GM12878 (cell line): ENCODE measurements around the gene ADD1. TPM values are rescaled to one million over a fixed set of nuclear protein-coding genes. Genes with fewer than 3 reads are reported as not detected.

ENCODE experiments used
- BACH1 ChIP-seq: fragments of 450-650 bp; IDR thresholded peaks from 2 replicates; pipeline ENCODE4 v1.6.1; 2017; ENCODE audit warnings: mild to moderate bottlenecking, borderline replicate concordance
- BHLHE40 ChIP-seq, 2 experiments: fragments of 450-650 bp in 1 of 2; IDR thresholded peaks; 2 replicates each; pipeline ENCODE4 v1.6.1; 2011 to 2017; ENCODE audit warnings: low read depth in 2 of 2, borderline replicate concordance in 1 of 2, improper control_type of control experiment in 1 of 2, low read length in 1 of 2, mild to moderate bottlenecking in 1 of 2
- CBX3 ChIP-seq: fragments of 200-600 bp; sonication (generic); IDR thresholded peaks from 2 replicates; pipeline ENCODE4 v1.6.1; 2016; ENCODE audit warnings: low read depth, borderline replicate concordance
- CREM ChIP-seq: IDR thresholded peaks from 2 replicates; pipeline ENCODE4 v1.6.1; 2014; ENCODE audit warnings: antibody characterized with exemption, low read depth
- ELK1 ChIP-seq: IDR thresholded peaks from 2 replicates; pipeline ENCODE4 v1.6.1; 2012; ENCODE audit warnings: low read depth, low read length, improper control_type of control experiment
- EP300 ChIP-seq, 2 experiments: fragments of 150-350 bp in 1 of 2; IDR thresholded peaks; 2 replicates each; pipeline ENCODE4 v1.6.1; 2011 to 2012; ENCODE audit warnings: low read depth in 2 of 2, low read length in 2 of 2, borderline replicate concordance in 1 of 2, improper control_type of control experiment in 1 of 2, inconsistent platforms in 1 of 2; ENCODE audit not compliant: control insufficient read depth in 1 of 2
- KLF5 ChIP-seq: fragments of 450-650 bp; IDR thresholded peaks from 2 replicates; pipeline ENCODE4 v1.6.1; 2014; ENCODE audit warnings: mild to moderate bottlenecking; ENCODE audit not compliant: partially characterized antibody
- NBN ChIP-seq: fragments of 450-650 bp; IDR thresholded peaks from 2 replicates; pipeline ENCODE4 v1.6.1; 2016
- NKRF ChIP-seq: fragments of 450-650 bp; conservative IDR thresholded peaks from 2 replicates; pipeline ENCODE4 v1.6.1; 2017; ENCODE audit warnings: mild to moderate bottlenecking, moderate library complexity
- NR2F1 ChIP-seq: fragments of 450-650 bp; conservative IDR thresholded peaks from 2 replicates; pipeline ENCODE4 v1.6.1; 2017; ENCODE audit warnings: mild to moderate bottlenecking
- PAX5 ChIP-seq: IDR thresholded peaks from 2 replicates; pipeline ENCODE4 v1.6.1; 2011; ENCODE audit warnings: low read depth, low read length, borderline replicate concordance
- POU2F2 ChIP-seq: IDR thresholded peaks from 3 replicates; pipeline ENCODE4 v1.6.1; 2011; ENCODE audit warnings: low read depth, mild to moderate bottlenecking, low read length, borderline replicate concordance
- SIN3A ChIP-seq: IDR thresholded peaks from 2 replicates; pipeline ENCODE4 v1.6.1; 2012; ENCODE audit warnings: low read depth, low read length, improper control_type of control experiment
- TCF3 ChIP-seq: IDR thresholded peaks from 2 replicates; pipeline ENCODE4 v1.6.1; 2012; ENCODE audit warnings: low read depth, mild to moderate bottlenecking, low read length, borderline replicate concordance; ENCODE audit not compliant: insufficient read depth
- YY1 ChIP-seq: IDR thresholded peaks from 2 replicates; pipeline ENCODE4 v1.6.1; 2011; ENCODE audit warnings: low read depth, mild to moderate bottlenecking, low read length
- polyA plus RNA-seq, 11 experiments: library from polyadenylated mRNA; depleted of rRNA in 4 of 11; unstranded in 6 of 11; stranded (reverse) in 5 of 11; fragments of >200 nt; fragmentation: Nextera tagmentation in 4 of 11; fragmentation: Illumina TruSeq in 1 of 11; extraction: Ambion mirVana in 4 of 11; extraction: Trizol in 1 of 11; gene quantifications; 1 replicate in 1 of 11; 2 replicates in 10 of 11; pipeline versions ENCODE4 v1.2.1 to v1.2.3, GENCODE V29; 2011 to 2016; ENCODE audit warnings: inconsistent platforms in 2 of 11, missing spikeins in 2 of 11, low read depth in 1 of 11
- total RNA-seq, 4 experiments: library from RNA; depleted of rRNA in 3 of 4; stranded (reverse); fragments of >200 nt in 3 of 4; fragmentation: Illumina TruSeq in 1 of 4; extraction: Trizol in 1 of 4; gene quantifications; 2 replicates each; pipeline versions ENCODE4 v1.2.1 to v1.2.3, GENCODE V29; 2013 to 2021
- TF ChIP-seq, protein P1 (sequence below): fragments of 450-650 bp; IDR thresholded peaks from 2 replicates; pipeline ENCODE4 v1.6.1; 2017; ENCODE audit warnings: mild to moderate bottlenecking, moderate library complexity
- TF ChIP-seq, protein P2 (sequence below): fragments of 450-650 bp; formaldehyde crosslinking; IDR thresholded peaks from 2 replicates; pipeline ENCODE4 v1.4.0; 2020; ENCODE audit warnings: mild to moderate bottlenecking, moderate library complexity

The ADD1 gene
- total and polyA plus RNA-seq, 10 of the 15 experiments (the other 5 are each of a cell fraction or from before 2014, with no cell fraction given), result 21.6 to 182 (median 105) TPM

DNA sequence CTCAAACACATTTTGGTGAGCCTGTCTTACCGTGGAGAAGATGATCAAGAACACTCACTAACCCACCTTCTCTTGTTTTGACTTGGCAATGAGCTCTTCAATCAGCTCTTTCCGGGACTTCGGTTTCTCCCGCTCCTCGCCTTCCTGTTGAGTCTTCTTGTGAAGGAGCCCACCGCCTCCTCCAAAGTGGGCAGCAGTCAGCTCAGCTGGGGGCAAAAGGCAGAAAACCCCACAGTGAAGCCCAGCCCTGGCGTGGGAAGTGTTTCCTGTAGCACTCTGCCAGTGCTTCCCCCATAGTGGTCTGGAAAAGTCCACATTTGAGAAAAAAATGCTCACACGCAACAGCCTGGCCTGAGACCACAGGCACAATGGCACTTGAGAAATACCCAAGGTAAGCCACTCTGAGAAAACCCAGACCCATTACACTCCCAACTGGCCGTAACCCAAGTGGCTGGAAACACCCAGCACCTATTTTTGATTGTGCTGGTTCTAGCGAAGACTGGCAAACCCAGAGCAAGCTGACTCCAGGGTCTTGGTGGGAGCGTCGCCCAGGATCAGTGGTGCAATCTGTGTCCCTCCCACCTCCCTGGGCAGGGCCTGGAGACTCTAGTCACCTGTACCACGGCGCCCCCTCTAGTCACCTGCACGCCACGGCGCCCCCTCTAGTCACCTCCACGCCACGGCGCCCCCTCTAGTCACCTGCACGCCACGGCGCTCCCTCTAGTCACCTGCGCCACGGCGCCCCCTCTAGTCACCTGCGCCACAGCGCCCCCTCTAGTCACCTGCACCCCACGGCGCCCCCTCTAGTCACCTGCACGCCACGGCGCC lies 110.9 kb downstream of the ADD1 start (continued):
- TF ChIP-seq NR2F1 (no peak; the same call in 1 of the 2 replicates), SIN3A (no peak), ELK1 (no peak), KLF5 (peak; percentile 57), TCF3 (no peak; the same call in 1 of the 2 replicates), CREM (peak; percentile 63; the same call in 1 of the 2 replicates), BACH1 (no peak), NKRF (peak; percentile 16; the same call in 1 of the 2 replicates), POU2F2 (peak; percentile 49; the same call in 1 of the 3 replicates), NBN (peak; percentile 64; the same call in 1 of the 2 replicates), YY1 (no peak; the same call in 1 of the 2 replicates), EP300 (IDR thresholded peaks at IDR 0.05; ENCODE audit: borderline replicate concordance in 1 of 2, control insufficient read depth in 1 of 2, low read depth in 2 of 2, low read length in 2 of 2) (peak in 1 of 2 experiments; percentile 40; a peak in 2 of 4 replicates), CBX3 (no peak), PAX5 (0 out of 2 replicates have a peak, but pooled peaks have one; percentile 29), BHLHE40 (IDR thresholded peaks at IDR 0.05; ENCODE audit: borderline replicate concordance in 1 of 2, low read depth in 2 of 2, low read length in 1 of 2) (peak in 1 of 2 experiments; percentile 14; a peak in 2 of 4 replicates)
- TF ChIP-seq, protein P1, sequence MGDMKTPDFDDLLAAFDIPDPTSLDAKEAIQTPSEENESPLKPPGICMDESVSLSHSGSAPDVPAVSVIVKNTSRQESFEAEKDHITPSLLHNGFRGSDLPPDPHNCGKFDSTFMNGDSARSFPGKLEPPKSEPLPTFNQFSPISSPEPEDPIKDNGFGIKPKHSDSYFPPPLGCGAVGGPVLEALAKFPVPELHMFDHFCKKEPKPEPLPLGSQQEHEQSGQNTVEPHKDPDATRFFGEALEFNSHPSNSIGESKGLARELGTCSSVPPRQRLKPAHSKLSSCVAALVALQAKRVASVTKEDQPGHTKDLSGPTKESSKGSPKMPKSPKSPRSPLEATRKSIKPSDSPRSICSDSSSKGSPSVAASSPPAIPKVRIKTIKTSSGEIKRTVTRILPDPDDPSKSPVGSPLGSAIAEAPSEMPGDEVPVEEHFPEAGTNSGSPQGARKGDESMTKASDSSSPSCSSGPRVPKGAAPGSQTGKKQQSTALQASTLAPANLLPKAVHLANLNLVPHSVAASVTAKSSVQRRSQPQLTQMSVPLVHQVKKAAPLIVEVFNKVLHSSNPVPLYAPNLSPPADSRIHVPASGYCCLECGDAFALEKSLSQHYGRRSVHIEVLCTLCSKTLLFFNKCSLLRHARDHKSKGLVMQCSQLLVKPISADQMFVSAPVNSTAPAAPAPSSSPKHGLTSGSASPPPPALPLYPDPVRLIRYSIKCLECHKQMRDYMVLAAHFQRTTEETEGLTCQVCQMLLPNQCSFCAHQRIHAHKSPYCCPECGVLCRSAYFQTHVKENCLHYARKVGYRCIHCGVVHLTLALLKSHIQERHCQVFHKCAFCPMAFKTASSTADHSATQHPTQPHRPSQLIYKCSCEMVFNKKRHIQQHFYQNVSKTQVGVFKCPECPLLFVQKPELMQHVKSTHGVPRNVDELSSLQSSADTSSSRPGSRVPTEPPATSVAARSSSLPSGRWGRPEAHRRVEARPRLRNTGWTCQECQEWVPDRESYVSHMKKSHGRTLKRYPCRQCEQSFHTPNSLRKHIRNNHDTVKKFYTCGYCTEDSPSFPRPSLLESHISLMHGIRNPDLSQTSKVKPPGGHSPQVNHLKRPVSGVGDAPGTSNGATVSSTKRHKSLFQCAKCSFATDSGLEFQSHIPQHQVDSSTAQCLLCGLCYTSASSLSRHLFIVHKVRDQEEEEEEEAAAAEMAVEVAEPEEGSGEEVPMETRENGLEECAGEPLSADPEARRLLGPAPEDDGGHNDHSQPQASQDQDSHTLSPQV, result no peak
- TF ChIP-seq, protein P2, sequence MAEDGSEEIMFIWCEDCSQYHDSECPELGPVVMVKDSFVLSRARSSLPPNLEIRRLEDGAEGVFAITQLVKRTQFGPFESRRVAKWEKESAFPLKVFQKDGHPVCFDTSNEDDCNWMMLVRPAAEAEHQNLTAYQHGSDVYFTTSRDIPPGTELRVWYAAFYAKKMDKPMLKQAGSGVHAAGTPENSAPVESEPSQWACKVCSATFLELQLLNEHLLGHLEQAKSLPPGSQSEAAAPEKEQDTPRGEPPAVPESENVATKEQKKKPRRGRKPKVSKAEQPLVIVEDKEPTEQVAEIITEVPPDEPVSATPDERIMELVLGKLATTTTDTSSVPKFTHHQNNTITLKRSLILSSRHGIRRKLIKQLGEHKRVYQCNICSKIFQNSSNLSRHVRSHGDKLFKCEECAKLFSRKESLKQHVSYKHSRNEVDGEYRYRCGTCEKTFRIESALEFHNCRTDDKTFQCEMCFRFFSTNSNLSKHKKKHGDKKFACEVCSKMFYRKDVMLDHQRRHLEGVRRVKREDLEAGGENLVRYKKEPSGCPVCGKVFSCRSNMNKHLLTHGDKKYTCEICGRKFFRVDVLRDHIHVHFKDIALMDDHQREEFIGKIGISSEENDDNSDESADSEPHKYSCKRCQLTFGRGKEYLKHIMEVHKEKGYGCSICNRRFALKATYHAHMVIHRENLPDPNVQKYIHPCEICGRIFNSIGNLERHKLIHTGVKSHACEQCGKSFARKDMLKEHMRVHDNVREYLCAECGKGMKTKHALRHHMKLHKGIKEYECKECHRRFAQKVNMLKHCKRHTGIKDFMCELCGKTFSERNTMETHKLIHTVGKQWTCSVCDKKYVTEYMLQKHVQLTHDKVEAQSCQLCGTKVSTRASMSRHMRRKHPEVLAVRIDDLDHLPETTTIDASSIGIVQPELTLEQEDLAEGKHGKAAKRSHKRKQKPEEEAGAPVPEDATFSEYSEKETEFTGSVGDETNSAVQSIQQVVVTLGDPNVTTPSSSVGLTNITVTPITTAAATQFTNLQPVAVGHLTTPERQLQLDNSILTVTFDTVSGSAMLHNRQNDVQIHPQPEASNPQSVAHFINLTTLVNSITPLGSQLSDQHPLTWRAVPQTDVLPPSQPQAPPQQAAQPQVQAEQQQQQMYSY (CRISPR knock-in tag), result no peak
